SK-N-SH (cell line): ENCODE results near the gene CCDC154. TPM values are rescaled to one million over a fixed set of nuclear protein-coding genes. Genes with fewer than 3 reads are reported as not detected.

Experiments used
- CTCF ChIA-PET: fragments of 300-600, 350-600 bp; formaldehyde crosslinking; extraction: SDS; loops from one replicate; lab custom pipeline; 2021; lab: Yijun Ruan, JAX
- POLR2A ChIA-PET: fragments of 350-600 bp; sonication (Branson Sonifier 250); formaldehyde crosslinking; extraction: SDS; loops from one replicate; lab custom pipeline; 2020; ENCODE audit warnings: antibody characterized with exemption, inconsistent platforms; lab: Yijun Ruan, JAX
- DNase-seq: peaks from one replicate; pipeline ENCODE4 v3.0.0; 2012
- H2AFZ ChIP-seq: fragments of 200-600 bp; sonication (generic); 2 replicates; pipeline ENCODE4 v1.8.1; 2016; ENCODE audit warnings: antibody characterized with exemption, mild to moderate bottlenecking, low read depth
- H3F3A ChIP-seq: fragments of 200-600 bp; sonication (generic); replicated peaks from 2 replicates; pipeline ENCODE3; 2016; ENCODE audit warnings: antibody characterized with exemption, mild to moderate bottlenecking; ENCODE audit not compliant: insufficient read depth
- H3K27ac ChIP-seq, 2 experiments: fragments of 200-500 bp in 1 of 2; fragments of 200-600 bp in 1 of 2; sonication (Bioruptor generic) in 1 of 2; sonication (generic), shearing (Covaris generic) in 1 of 2; 2 replicates each; pipeline versions ENCODE4 v1.5.1 to v1.6.1; 2014 to 2016; ENCODE audit warnings: low read depth in 2 of 2, inconsistent platforms in 1 of 2, low read length in 1 of 2, mild to moderate bottlenecking in 1 of 2, mixed read lengths in 1 of 2
- H3K27me3 ChIP-seq: fragments of 200-600 bp; sonication (generic), shearing (Covaris generic); 2 replicates; pipeline ENCODE4 v1.6.1; 2016; ENCODE audit warnings: mixed run types; ENCODE audit not compliant: insufficient read depth
- H3K36me3 ChIP-seq, 2 experiments: fragments of 200-500 bp in 1 of 2; fragments of 200-600 bp in 1 of 2; sonication (Bioruptor generic) in 1 of 2; sonication (generic) in 1 of 2; replicated peaks in 1 of 2; 2 replicates each; pipeline versions ENCODE3 to v1.5.1; 2014 to 2016; ENCODE audit warnings: low read length in 1 of 2, mild to moderate bottlenecking in 1 of 2; ENCODE audit not compliant: insufficient read depth in 2 of 2, control insufficient read depth in 1 of 2
- H3K4me1 ChIP-seq, 2 experiments: fragments of 200-500 bp in 1 of 2; fragments of 200-600 bp in 1 of 2; sonication (Bioruptor generic) in 1 of 2; sonication (generic), shearing (Covaris generic) in 1 of 2; 2 replicates each; pipeline versions ENCODE4 v1.5.1 to v1.6.1; 2014 to 2016; ENCODE audit warnings: low read depth in 1 of 2, low read length in 1 of 2, mixed run types in 1 of 2; ENCODE audit not compliant: insufficient read depth in 2 of 2, control insufficient read depth in 1 of 2
- H3K4me2 ChIP-seq: fragments of 200-600 bp; sonication (generic), shearing (Covaris generic); 2 replicates; pipeline ENCODE4 v1.6.1; 2017; ENCODE audit warnings: mixed run types
- H3K4me3 ChIP-seq, 2 experiments: fragments of 200-500 bp in 1 of 2; fragments of 200-600 bp in 1 of 2; sonication (Bioruptor generic) in 1 of 2; sonication (generic), shearing (Covaris generic) in 1 of 2; 2 replicates each; pipeline versions ENCODE4 v1.5.1 to v1.8.1; 2014 to 2016; ENCODE audit warnings: low read depth in 2 of 2, inconsistent platforms in 1 of 2, low read length in 1 of 2, mild to moderate bottlenecking in 1 of 2, mixed read lengths in 1 of 2, moderate library complexity in 1 of 2
- H3K79me2 ChIP-seq: fragments of 200-600 bp; sonication (generic); 2 replicates; pipeline ENCODE4 v1.8.1; 2017; ENCODE audit warnings: mild to moderate bottlenecking; ENCODE audit not compliant: insufficient read depth
- H3K9ac ChIP-seq: fragments of 200-600 bp; sonication (generic); 2 replicates; pipeline ENCODE4 v1.6.1; 2017; ENCODE audit warnings: mixed run types
- H3K9me2 ChIP-seq: fragments of 200-600 bp; sonication (generic); 2 replicates; pipeline ENCODE4 v1.6.1; 2017; ENCODE audit warnings: mixed run types
- H3K9me3 ChIP-seq: fragments of 200-600 bp; sonication (generic); 2 replicates; pipeline ENCODE4 v1.6.1; 2017; ENCODE audit warnings: mixed run types, mild to moderate bottlenecking, moderate library complexity
- H4K20me1 ChIP-seq: fragments of 200-600 bp; sonication (generic); 2 replicates; pipeline ENCODE4 v1.6.1; 2017; ENCODE audit warnings: mild to moderate bottlenecking, mixed run types; ENCODE audit not compliant: insufficient read depth
- CHD2 ChIP-seq: fragments of 150-350 bp; IDR thresholded peaks from 2 replicates; pipeline ENCODE4 v1.6.1; 2018; ENCODE audit warnings: low read length; ENCODE audit not compliant: partially characterized antibody
- CTCF ChIP-seq: fragments of 200-600 bp; sonication (generic); IDR thresholded peaks from 2 replicates; pipeline ENCODE4 v1.6.1; 2017; ENCODE audit warnings: antibody characterized with exemption, mild to moderate bottlenecking, moderate library complexity
- ELF1 ChIP-seq: IDR thresholded peaks from 2 replicates; pipeline ENCODE4 v1.4.0; 2012
- EP300 ChIP-seq, 2 experiments: IDR thresholded peaks; 2 replicates each; pipeline versions ENCODE4 v1.4.0 to v1.6.1; 2012; ENCODE audit warnings: borderline replicate concordance in 1 of 2, low read depth in 1 of 2, low read length in 1 of 2
- EZH2phosphoT487 ChIP-seq: fragments of 200-600 bp; sonication (generic); IDR thresholded peaks from 2 replicates; pipeline ENCODE4 v1.6.1; 2017; ENCODE audit warnings: low read depth, mixed run types, mild to moderate bottlenecking, antibody characterized with exemption, moderate library complexity, borderline replicate concordance
- FOXJ3 ChIP-seq: sonication (generic); formaldehyde crosslinking; IDR thresholded peaks from 2 replicates; pipeline ENCODE4 v1.5.1; 2020; ENCODE audit warnings: mild to moderate bottlenecking, missing genetic modification reagents
- GABPA ChIP-seq: IDR thresholded peaks from 2 replicates; pipeline ENCODE4 v1.4.0; 2012; ENCODE audit warnings: low read depth, mild to moderate bottlenecking
- JUND ChIP-seq: IDR thresholded peaks from 2 replicates; pipeline ENCODE4 v1.4.0; 2012
- MAX ChIP-seq: IDR thresholded peaks from 2 replicates; pipeline ENCODE4 v1.4.0; 2012; ENCODE audit warnings: low read depth
- MXI1 ChIP-seq: IDR thresholded peaks from 2 replicates; pipeline ENCODE4 v1.6.1; 2012; ENCODE audit warnings: mild to moderate bottlenecking, low read depth, low read length, improper control_type of control experiment
- NFIC ChIP-seq: IDR thresholded peaks from 2 replicates; pipeline ENCODE4 v1.4.0; 2012; ENCODE audit warnings: borderline replicate concordance
- POLR2AphosphoS5 ChIP-seq: IDR thresholded peaks from 2 replicates; pipeline ENCODE4 v1.6.1; 2012; ENCODE audit warnings: low read depth, low read length
- RAD21 ChIP-seq: IDR thresholded peaks from 2 replicates; pipeline ENCODE4 v1.6.1; 2012; ENCODE audit warnings: mild to moderate bottlenecking, low read length
- SMC3 ChIP-seq: IDR thresholded peaks from 2 replicates; pipeline ENCODE4 v1.6.1; 2012; ENCODE audit warnings: low read depth, low read length, improper control_type of control experiment
- YY1 ChIP-seq: IDR thresholded peaks from 2 replicates; pipeline ENCODE4 v1.4.0; 2012; ENCODE audit warnings: low read depth, mild to moderate bottlenecking
- ZBTB33 ChIP-seq: IDR thresholded peaks from 2 replicates; pipeline ENCODE4 v1.4.0; 2012; ENCODE audit warnings: low read depth, borderline replicate concordance
- WGBS: methylation state at CpG from one replicate; pipeline ENCODE4 v1.1.6; 2017; ENCODE audit warnings: low lambda C conversion rate; 5-methylcytosine and 5-hydroxymethylcytosine counted together
- polyA plus RNA-seq, 3 experiments: library from polyadenylated mRNA; depleted of rRNA; stranded (reverse); fragments of >200 nt; gene quantifications; 2 replicates each; pipeline ENCODE4 v1.2.3, GENCODE V29; 2012

Gene CCDC154
- polyA plus RNA-seq, 1 of the 3 experiments (the other 2 are of a cell fraction), result 0.35 TPM

- DNase-seq, result no peak
- Histone ChIP-seq H3K9ac (no peak overlapping the region), H4K20me1 (no peaks in the 10 kb centered on the region), H3K79me2 (peaks cover 33% of the 10 kb centered on the region), H3K36me3 (no peaks in the 10 kb centered on the region), H3K9me3 (no peaks in the 10 kb centered on the region), H2AFZ (no peak overlapping the region), H3K4me2 (no peak overlapping the region), H3F3A (peaks cover 2% of the 10 kb centered on the region), H3K9me2 (no peaks in the 10 kb centered on the region), H3K27me3 (no peaks in the 10 kb centered on the region), H3K27ac (no peak overlapping the region), H3K4me3 (no peak overlapping the region), H3K4me1 (peaks cover 5 to 11% of the 10 kb centered on the region in 2 experiments; a peak in 2 of 4 replicates)
- ChIA-PET POLR2A (no interaction called here), CTCF (no interaction called here)
- 86% methylated on average over 10 of the region's 10 CpGs for WGBS
- no peak for TF ChIP-seq YY1
Observed at GRCh38 chr16:1477033-1477432, 32.7 kb upstream of the CCDC154 start.

GRCh38 chr16:1475552-1476114, 31.3 kb upstream of the CCDC154 start:
- Histone ChIP-seq H4K20me1 (no peaks in the 10 kb centered on the region), H3K9me2 (no peaks in the 10 kb centered on the region), H3K9ac (peak overlapping the region; percentile 93), H3K36me3 (no peaks in the 10 kb centered on the region), H3K27me3 (no peaks in the 10 kb centered on the region), H3K79me2 (peaks cover 44% of the 10 kb centered on the region), H3K4me2 (peak overlapping the region; percentile 88), H2AFZ (peak overlapping the region; percentile 77), H3K4me1 (peaks cover 5 to 11% of the 10 kb centered on the region in 2 experiments; a peak in 2 of 4 replicates), H3K27ac (peak overlapping the region; percentile 42 to 77; a peak in 2 of 4 replicates), H3F3A (peaks cover 2% of the 10 kb centered on the region), H3K9me3 (no peaks in the 10 kb centered on the region), H3K4me3 (peak overlapping the region; percentile 72 to 75)
- no peak for DNase-seq
- CTCF ChIA-PET, result interaction anchor here (1.4 kb wide), 1 partner anchor 18 kb away, joined by 3 read pairs; no protein-coding TSS in a partner anchor
- WGBS, result 67% methylated on average over 13 of the region's 15 CpGs
- TF ChIP-seq POLR2AphosphoS5 (no peak), CTCF (no peak)
- POLR2A ChIA-PET, result interaction anchor here (0.6 to 1.2 kb wide), 2 partner anchors 55 to 680 kb away, joined by 3 read pairs; partner anchors contain the start of genes TRAF7 and UQCC4

- ChIA-PET POLR2A (interaction anchor here (0.6 to 1.2 kb wide), 3 partner anchors 54 to 681 kb away, joined by 3 to 5 read pairs (median 3); partner anchors contain the start of genes TRAF7 and UQCC4), CTCF (interaction anchor here (1.4 kb wide), 1 partner anchor 19 kb away, joined by 3 read pairs; no protein-coding TSS in a partner anchor)
- Histone ChIP-seq H4K20me1 (no peaks in the 10 kb centered on the region), H3F3A (peaks cover 2% of the 10 kb centered on the region), H3K9me3 (no peaks in the 10 kb centered on the region), H3K27me3 (no peaks in the 10 kb centered on the region), H3K4me2 (peak within 1 kb of the TSS; percentile 88), H2AFZ (peak within 1 kb of the TSS; percentile 77), H3K9me2 (no peaks in the 10 kb centered on the region), H3K27ac (peak within 1 kb of the TSS; percentile 42 to 77; a peak in 3 of 4 replicates), H3K79me2 (peaks cover 51% of the 10 kb centered on the region), H3K36me3 (no peaks in the 10 kb centered on the region), H3K9ac (peak within 1 kb of the TSS; percentile 93), H3K4me3 (peak within 1 kb of the TSS; percentile 72 to 75), H3K4me1 (peaks cover 5 to 11% of the 10 kb centered on the region in 2 experiments; a peak in 2 of 4 replicates)
- WGBS, result 5% methylated on average over 36 of the region's 99 CpGs
- peak; percentile 99 for DNase-seq
- TF ChIP-seq POLR2AphosphoS5 (peak; percentile 91), FOXJ3 (CRISPR knock-in tag) (no peak), JUND (no peak; the same call in 1 of the 2 replicates), SMC3 (no peak), GABPA (no peak), MAX (peak; percentile 95), YY1 (0 out of 2 replicates have a peak, but pooled peaks have one; percentile 15), ZBTB33 (no peak), ELF1 (peak; percentile 51; the same call in 1 of the 2 replicates), RAD21 (no peak), NFIC (no peak; the same call in 1 of the 2 replicates), EZH2phosphoT487 (no peak), MXI1 (peak; percentile 80), CHD2 (no peak), EP300 (IDR thresholded peaks at IDR 0.05; ENCODE audit: borderline replicate concordance in 1 of 2, low read depth in 1 of 2, low read length in 1 of 2) (no peak)
Observed at GRCh38 chr16:1474796-1475551, 30.6 kb upstream of the CCDC154 start, which contains the start of gene CLCN7. CLCN7 (minus strand) TSS chr16:1475028; CDS start chr16:1474974, 54 bp downstream.
